ENCODE results near the gene JSRP1.

Gene JSRP1

DNA sequence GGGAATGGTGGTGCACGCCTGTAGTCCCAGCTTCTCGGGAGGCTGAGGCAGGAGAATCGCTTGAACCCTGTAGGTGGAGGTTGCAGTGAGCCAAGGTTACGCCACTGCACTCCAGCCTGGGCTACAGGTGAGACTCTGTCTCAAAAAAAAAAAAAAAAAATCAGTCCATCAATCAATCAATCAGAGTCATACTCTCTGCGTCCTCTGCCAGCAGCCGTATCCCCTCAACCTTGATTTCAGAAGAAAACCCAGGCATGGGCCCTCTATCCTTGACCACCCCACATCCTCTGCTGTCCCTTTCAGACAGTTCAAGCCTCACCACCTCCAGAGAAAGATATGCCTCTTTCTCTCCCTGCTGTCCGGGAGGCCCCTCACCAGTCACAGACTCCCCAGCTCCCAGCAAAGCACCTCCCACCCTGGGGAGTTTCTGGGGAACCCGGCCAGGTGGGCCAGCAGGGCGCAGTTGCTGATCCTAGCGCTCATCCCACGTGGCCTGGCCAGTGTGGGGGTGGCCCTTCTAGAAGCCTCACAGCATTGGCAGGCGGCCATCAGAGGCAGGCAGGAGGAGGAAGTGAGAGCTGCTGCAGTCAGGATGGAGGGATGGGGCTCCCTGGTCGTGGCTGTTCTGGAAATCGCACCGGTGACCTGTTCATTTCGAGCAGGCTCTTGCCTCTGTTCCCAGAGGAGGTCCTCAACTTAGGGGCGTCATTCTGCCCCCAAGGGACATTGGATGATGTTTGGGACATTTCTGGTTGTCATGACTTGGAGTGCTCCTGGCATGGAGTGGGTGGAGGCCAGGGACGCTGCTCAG is 10.2 kb upstream of the JSRP1 start:
- DNase-seq = no peak

DNA sequence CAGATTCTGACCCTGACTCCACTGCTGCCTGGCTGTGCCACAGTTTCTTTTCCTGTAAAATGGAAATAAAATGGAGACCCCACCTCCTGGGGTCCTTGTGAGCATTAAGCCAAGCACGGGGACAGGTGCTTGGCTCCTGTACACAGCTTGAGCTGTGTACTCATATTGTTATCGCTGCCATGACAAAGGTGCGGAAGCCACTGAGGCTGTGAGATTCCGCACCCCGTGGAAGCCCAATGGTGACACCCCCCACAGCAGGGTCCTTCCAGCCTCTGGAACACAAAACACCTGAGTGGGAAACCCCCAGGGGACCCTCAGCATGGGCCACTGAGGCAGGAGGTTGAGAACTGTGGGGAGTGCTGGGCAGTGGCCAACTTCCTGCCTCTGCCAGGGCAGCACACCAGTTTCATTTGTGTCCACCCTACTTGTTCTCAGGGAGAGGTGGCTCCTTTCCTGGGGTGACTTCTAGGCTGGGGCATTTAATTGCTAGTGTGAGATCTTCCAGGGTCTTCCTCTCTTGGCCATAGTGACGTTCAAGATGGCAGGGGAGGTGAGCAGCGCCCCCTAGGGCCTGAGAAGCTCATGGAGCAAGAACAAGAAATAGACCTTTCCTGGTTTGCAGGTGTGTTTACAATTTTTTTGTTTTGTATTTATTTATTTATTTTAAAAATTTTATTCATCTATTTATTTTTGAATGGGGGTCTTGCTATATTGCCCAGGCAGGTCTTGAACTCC is 5.4 kb upstream of the JSRP1 start:
- DNase-seq = peak; percentile 78

DNA sequence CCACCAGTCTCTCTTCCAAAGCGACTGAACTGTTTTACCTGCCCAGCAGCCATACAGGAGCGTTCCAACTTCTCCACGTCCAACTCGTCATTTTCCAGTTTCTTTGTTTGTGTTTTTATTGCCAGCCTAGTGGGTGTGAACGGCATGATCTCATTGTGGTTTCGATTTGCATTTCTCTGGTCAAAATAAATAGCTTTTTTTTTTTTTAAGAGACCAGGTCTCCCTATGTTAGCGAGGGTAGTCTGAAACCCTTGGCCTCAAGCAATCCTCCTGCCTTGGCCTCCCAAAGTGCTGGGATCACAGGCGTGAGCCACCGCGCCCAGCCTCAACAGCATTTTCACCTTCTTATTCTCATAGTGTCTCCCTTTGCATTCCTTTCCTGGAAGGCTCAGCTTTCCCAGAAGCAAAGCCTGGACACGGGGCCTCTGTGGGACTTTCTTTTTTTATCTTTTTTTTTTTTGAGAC is 4.2 kb upstream of the JSRP1 start:
- no peak for DNase-seq

DNA sequence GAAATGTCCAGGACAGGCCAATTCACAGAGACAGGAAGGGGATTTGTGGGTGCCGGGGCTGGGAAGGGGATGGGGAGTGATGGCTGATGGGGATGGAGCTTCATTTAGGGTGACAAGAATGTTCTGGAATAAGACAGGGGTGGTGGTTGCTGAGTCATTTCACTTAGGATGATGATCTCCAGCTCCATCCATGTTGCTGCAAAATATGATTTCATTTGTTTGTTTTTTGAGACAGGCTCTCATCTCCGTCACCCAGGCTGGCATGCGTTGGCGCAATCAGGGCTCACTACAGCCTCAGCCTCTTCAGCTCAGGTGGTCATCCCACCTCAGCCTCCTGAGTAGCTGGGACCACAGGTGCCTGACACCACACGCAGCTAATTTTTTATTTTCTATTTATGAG is 3.1 kb upstream of the JSRP1 start:
- DNase-seq = no peak

DNA sequence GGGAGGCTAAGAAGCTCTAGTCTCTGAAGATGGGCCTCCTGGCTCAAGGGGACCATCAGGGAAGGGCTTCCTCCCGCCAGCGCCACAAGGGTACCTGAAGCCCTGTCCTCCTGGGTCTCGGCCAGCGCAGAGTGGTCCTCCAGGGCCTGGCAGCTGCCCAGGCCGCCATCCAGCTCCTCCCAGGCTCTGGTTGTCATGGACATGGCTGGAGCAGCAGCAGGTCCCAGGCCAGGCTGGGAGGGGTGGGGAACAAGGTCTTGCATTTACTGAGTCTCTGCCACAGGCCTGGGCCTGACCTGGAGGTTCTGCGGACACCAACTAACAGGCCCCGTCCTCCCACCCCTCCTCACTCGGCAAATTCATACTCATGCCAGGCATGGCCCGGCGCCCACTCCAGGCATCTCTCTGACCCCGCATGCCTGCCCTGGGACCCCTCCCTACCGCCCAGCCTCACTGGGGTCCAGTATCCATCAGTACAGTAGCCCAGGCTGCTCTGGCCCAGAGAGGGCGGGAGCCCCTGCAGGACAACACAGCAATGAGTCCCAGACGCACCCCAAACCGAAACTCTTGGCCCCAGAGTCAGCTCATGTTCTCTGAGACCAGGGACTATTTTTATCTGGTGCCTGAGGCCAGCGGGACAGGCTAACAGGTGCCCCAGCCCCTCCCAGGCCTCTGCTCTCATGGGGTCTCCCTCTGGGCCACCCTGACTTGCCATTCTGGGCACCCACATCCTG is 938 bp downstream of the JSRP1 start:
- DNase-seq = no peak

DNA sequence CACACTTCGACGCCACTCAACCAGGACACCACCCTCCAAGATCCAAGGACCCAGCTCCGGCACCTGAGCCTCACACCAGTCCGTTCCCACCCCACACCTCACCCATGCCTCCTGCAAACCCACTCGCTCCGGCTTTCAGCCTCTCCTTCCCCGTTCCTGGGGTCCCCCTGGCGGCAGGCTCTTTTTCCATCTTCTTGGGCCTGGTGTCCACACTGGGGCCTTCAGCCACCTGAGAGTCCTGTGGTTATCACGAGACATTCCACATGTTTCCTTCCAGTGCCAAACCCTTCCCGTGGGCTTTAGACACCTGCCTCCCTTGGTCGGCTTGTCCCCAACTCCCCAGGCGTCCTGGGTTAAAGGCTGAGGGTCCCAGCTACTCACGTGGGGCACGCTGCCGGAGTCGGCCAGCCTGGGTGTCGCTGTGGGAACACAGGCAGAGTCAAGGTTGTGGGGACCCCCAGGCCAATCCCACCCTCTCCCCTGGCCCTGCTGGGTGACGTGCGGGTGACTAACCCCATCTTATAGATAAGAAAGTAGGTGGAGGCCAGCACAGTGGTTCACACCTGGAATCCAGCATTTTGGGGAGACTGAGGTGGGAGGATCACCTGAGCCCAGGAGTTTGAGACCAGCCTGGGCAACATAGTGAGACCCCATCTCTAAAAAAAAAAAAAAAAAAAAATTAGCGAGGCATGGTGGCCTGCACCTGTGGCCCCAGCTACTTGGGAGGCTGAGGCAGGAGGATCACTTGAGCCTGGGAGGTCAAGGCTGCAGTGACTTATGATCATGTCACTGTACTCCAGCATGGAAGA is 1.9 kb downstream of the JSRP1 start:
- no peak for DNase-seq

- DNase-seq = peak; percentile 84
These were observed 2.8 kb downstream of the JSRP1 start for GRCh38 chr19:2253106-2254063.

GRCh38 chr19:2252797-2253105 is 3.5 kb downstream of the JSRP1 start:
- no peak for DNase-seq

DNA sequence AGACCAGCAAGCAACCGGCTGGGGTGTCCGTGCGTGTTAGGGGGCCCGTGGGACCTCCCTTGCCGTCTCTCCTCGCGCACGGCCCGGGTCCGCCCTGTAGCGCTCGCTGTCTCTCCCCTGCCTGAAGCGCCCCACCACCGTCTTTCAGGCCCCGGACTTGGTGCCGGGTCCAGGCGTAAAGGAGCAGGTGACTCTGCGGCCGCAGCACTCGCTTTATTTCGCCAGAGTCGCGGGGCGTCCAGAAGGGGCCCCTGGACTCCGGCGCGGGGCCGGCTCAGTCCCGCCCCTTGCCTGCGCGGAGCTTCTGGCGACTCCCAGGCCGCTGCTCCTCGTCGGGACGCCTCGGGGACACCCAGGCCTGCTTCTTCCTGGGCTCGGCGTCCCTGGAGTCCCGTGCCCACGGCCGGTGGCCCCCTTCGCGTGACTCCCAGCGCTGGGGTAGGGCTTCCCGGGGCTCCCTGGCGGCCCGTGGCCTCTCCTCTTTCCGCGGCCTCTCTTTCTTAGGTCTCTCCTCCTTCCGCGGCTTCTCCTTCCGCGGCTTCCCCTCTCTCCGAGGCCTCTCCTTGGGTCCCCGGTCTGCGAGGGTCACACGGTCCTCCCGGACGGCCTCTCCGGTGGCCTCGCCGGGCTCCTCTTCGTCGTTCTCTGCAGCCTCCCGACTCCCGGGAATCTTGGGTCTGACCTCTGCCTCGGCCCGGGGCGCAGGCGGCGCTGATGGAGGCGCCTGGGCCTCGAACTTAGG is 4.0 kb downstream of the JSRP1 start:
- peak; percentile 79 for DNase-seq

DNA sequence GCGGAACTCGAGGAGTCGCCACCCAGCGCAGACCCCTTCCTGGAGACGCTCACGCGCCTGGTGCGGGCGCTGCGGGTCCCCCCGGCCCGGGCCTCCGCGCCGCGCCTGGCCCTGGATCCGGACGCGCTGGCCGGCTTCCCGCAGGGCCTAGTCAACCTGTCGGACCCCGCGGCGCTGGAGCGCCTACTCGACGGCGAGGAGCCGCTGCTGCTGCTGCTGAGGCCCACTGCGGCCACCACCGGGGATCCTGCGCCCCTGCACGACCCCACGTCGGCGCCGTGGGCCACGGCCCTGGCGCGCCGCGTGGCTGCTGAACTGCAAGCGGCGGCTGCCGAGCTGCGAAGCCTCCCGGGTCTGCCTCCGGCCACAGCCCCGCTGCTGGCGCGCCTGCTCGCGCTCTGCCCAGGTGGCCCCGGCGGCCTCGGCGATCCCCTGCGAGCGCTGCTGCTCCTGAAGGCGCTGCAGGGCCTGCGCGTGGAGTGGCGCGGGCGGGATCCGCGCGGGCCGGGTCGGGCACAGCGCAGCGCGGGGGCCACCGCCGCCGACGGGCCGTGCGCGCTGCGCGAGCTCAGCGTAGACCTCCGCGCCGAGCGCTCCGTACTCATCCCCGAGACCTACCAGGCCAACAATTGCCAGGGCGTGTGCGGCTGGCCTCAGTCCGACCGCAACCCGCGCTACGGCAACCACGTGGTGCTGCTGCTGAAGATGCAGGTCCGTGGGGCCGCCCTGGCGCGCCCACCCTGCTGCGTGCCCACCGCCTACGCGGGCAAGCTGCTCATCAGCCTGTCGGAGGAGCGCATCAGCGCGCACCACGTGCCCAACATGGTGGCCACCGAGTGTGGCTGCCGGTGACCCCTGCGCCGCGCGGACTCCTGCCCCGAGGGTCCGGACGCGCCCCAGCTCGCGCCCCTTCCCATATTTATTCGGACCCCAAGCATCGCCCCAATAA is 4.8 kb downstream of the JSRP1 start:
- DNase-seq = no peak

DNA sequence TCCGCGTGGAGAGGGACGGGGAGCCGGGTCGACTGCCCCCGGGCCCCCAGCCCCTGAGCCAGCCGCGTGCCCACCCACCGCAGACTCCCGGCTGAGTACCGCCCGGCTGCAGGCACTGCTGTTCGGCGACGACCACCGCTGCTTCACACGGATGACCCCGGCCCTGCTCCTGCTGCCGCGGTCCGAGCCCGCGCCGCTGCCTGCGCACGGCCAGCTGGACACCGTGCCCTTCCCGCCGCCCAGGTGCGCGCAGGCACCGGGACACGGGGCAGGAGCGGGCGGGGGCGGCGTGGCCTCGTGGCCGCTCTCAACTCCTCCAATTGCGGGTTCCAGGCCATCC is 5.5 kb downstream of the JSRP1 start:
- no peak for DNase-seq

DNA sequence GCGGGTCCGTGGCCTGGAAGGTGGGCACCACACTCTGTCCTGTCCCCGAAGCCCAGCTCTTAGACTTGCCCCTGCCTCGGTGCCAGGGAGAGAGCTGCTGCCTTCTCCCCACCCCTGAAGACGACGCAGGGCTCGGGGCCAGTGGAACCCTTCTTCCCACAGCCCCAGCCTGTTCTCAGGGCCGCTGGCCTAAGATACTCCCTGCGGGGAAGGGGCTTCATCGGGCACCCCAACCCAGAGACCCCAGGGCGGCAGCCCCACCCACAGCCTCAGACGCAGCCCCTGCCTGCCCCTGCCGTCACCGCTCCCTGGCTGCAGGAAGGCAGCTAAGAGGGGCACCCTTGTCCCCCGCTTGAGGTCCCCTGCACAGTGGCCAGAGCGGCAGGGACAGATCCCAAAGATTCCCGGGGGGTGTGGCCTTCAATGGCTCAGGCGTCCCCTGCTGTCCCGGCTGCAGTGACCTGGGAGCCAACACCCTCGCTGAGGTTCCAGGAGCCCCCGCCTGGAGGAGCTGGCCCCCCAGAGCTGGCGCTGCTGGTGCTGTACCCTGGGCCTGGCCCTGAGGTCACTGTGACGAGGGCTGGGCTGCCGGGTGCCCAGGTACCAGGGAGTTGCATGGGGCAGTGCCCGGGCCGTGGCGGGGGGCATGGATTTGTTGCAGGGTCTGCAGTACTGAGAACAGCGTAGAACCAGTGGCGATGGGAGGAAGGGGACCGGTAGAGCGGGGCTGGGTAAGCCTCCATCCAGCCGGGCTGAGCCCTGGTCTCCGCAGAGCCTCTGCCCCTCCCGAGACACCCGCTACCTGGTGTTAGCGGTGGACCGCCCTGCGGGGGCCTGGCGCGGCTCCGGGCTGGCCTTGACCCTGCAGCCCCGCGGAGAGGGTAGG is 6.1 kb downstream of the JSRP1 start:
- DNase-seq = no peak

- DNase-seq = no peak
These were observed 7.0 kb downstream of the JSRP1 start, which contains the start of gene AMH for GRCh38 chr19:2249010-2249866. TSS of gene AMH (plus strand) at chr19:2249323. CDS start at chr19:2249333, 10 bp downstream.

DNA sequence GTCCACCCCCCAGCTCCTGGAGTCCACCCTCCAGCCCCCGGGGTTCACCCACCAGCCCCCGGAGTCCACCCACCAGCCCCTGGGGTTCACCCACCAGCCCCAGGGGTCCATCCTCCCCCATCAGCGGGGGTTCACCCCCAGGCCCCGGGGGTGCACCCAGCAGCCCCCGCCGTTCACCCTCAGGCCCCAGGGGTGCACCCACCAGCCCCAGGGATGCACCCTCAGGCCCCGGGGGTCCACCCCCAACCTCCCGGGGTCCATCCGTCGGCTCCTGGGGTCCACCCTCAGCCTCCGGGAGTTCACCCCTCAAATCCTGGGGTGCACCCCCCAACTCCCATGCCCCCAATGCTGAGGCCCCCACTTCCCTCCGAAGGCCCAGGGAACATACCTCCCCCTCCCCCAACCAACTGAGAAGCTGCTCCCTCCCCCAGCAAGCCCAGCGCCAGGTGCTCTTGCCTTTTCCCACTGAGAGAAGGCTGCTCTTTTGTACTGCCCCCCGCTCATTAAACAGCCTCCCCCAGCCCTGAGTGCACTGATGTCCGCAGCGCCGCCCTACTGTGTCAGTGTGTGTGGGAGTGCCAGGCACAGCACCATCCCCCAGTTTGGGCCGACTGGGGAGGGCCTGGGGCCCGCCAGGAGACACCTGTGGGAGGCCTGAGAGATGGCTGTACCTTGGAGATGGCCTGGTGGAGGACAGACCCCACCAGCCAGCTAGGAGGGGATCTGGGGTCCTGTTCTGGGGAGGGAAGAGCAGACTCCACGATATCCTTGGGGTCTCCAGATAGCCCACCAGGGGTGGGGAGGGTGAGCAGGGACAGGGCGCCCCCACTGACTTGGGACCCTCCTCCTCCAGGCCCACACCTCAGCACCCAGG is 7.8 kb downstream of the JSRP1 start:
- DNase-seq = no peak

DNA sequence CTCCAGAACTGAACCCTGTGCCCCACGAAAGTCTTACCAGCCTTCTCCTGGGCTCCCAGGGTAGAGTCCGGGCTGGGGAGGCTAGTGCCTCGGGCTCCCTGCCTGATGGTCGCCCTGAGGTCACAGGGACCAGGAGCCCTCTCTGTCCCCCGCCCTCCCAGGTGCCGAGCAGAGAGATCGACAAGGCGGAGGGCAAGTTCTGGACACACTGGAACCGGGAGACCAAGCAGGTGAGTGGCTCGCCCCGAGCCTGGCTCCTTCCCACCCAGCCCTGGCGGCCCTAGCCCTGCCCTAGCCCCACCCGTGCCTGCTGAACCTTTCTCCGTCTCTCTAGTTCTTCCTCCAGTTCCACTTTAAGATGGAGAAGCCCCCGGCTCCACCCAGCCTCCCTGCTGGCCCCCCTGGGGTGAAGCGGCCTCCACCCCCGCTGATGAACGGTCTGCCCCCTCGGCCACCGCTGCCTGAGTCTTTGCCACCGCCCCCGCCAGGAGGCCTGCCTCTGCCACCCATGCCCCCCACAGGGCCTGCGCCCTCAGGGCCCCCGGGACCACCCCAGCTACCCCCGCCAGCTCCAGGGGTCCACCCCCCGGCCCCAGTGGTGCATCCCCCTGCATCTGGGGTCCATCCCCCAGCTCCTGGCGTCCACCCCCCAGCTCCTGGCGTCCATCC is 8.7 kb downstream of the JSRP1 start:
- DNase-seq = no peak

- DNase-seq = no peak
These were observed 9.3 kb downstream of the JSRP1 start for GRCh38 chr19:2246801-2247361.

All from activated CD8-positive, alpha-beta memory T cell treated with anti-CD3 and anti-CD28 coated beads for 24 hours (primary cell).